Activated CD4-positive, alpha-beta T cell treated with anti-CD3 and anti-CD28 coated beads for 4 hours (primary cell): Measurements from ENCODE around the gene MDH2.
"Not testable (repeated sequence)": the region's sequence is repeated elsewhere in the genome, so short reads cannot be mapped to it uniquely, and the experiment has no call there.

ENCODE experiments used
- DNase-seq, 2 donors: peaks; one replicate each; pipeline ENCODE4 v3.0.0-alpha.2; 2020

The MDH2 gene

DNA sequence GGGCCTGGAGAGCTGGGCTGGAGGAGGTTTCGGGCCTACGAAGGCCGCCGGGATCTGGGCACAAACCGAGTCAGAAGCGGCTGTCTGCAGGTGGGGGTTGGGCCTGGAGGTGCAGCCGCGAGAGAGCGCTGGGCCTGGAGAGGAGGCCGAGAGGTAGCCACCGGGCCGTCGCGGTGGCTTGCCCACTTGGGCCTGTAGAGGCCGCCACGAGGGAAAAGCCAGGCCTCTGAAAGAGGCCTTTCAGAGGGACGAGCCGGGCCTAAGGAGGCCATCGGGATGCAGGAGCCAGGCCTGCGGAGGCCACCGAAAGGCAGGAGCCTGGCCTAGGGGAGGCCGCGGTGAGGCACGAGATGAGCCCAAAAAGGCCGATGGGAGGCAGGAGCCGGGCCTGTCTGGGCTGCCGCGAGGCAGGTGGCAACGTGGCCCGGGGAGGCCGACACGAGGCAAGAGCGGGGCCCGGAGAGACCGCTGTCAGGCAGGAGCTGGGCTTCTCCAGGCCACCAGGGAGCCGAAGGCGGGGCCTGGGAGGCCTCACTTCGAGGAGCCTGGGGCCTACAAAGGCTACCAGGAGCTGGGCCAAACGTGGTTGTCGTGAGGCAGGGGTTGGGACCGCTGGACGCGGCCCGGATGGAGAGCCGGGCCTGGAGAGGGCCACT is 25.6 kb downstream of the MDH2 start:
- no peak for DNase-seq

DNA sequence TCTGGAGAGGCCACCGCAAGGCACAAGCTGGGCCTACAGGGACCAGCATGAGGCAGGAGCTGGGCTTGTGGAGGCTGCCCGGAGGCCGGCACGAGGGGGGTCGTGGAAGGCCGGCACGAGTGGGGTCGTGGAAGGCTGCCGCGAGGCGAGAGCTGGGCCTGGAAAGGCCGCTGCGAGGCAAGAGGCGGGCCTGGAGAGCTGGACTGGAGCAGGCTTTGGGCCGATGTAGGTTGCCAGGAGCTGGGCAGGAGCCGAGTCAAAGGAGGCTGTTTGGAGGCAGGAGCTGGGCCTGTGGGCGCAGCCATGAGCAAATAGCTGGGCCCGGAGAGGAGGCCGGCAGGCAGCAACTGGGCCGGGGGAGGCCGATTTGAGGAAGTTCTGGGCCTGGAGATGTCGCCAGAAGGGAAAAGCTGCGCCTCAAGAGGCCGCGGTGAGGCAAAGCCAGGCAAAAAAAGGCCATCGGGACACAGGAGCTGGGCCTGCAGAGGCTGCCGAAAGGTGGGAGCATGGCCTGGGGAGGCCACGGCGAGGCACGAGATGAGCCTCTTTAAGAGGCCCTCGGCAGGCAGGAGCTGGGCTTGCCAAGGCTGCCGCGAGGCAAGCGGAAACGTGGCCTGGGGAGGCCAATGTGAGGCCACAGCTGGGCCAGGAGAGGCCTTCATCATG is 26.5 kb downstream of the MDH2 start:
- DNase-seq, result no peak

DNA sequence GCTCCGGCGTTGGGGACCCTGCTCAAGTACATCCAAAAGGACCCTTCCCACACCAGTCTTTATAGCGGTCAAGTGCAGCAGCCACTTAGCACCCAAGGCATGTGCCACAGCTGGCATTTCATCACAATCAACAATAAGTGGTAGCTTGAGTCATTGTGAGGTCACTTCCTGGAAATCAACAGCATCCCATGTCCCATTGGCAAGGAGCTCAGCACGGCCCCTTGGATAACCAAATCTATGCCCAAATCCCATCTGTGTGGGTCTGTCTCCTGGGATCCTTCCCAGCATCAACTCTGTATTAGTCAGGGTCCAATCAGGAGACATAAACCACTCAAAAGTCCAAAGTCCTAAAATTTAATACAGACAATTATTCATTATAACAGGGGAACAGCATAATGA is 27.1 kb downstream of the MDH2 start:
- no peak for DNase-seq

DNA sequence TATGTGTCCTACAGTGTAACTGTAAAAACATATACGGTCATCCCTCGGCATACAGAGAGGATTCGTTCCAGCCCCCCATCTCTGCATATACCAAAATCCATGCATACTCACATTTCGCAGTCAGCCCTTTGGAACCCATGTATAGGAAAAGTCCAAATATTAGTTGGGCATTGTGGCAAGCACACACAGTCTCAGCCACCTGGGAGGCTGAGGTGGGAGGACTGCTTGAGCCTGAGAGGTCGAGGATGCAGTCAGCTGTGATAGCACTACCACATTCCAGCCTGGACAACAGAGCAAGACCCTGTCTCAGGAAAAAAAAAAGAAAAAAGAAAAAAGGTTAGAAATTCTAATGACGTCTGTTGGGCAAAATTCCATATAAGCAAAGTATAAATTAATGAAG is 29.1 kb downstream of the MDH2 start:
- DNase-seq, result no peak

DNA sequence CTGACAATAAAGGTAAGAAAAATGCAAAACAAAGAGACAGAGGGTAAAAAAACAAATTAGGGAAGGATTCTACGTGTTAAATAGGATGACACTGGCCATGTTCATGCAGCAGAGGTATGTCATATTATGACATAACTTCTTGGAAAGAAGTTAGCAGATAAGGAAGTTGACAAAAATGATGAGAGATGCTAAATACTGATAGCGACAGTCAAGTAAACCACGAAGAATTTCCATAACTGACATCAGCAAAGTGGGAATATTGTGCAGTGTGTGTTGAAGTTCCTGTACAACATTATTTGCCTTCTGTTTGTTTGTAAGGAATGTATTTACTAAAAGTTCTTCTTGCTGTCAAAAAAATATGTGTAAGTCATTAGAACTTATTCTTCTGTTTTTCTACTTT is 29.5 kb downstream of the MDH2 start:
- DNase-seq, result no peak

DNA sequence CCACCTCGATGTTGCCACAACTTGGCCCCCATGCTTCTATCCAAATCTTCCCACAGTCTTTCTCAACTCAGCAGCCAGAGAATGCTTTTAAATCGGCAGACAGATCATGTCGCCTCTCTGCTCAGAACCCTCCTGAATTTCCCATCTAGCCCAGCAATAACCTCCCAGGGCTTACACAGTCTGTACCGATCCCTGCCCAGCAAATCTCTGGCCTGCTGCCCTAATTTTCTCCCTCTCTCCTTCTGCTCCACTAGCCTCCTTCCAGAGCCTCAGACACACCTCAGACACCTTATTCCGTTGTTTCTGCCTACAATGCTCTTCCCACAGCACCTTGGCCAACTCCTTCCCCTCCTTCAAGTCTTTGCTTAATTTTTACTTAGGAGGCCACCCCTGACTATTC is 32.3 kb downstream of the MDH2 start:
- no peak for DNase-seq

- not testable (repeated sequence) for DNase-seq
These were observed 36.2 kb downstream of the MDH2 start for GRCh38 chr7:76084115-76084514.

DNA sequence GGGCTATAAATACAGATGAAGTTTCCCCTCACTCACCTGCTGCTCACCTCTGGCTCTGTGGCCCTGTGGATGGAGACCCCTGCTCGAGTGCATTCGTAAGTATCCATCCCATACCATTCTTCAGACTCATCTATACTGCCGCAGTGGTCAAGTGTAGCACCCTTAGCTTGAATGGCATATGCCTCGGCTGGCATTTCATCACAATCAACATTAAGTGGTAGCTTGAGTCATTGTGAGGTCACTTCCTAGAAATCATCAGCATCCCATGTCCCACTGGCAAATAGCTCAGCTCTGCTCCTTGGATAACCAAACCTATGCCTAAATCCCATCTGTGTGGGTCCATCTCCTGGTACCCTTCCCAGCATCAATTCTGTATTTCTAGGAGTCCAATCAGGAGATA is 38.2 kb downstream of the MDH2 start:
- DNase-seq, result no peak

- DNase-seq, result not testable (repeated sequence)
These were observed 39.5 kb downstream of the MDH2 start for GRCh38 chr7:76087362-76087791.

GRCh38 chr7:76089865-76090475 is 42.1 kb downstream of the MDH2 start:
- DNase-seq, result no peak

DNA sequence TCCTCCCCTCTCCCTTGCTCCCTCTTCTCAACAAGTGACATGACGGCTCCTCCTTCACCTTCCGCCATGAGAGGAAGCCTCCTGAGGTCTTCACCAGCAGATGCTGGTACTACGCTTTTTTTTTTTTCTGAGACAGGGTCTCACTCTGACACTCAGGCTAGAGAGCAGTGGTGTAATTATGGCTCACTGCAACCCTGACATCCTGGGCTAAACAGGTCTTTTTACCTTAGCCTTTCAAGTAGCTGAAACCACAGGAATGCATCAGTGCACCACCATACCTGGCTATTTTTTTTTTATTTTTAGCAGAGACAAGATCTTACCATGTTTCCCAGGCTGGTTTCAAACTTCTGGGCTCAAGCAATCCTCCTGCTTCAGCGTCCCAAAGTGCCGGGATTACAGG is 43.6 kb downstream of the MDH2 start:
- no peak for DNase-seq

- DNase-seq, result not testable (repeated sequence)
These were observed 45.6 kb downstream of the MDH2 start for GRCh38 chr7:76093531-76093930.

- not testable (repeated sequence) for DNase-seq
These were observed 46.4 kb downstream of the MDH2 start for GRCh38 chr7:76094326-76094725.

GRCh38 chr7:76095908-76096307 is 48.0 kb downstream of the MDH2 start:
- no peak for DNase-seq

DNA sequence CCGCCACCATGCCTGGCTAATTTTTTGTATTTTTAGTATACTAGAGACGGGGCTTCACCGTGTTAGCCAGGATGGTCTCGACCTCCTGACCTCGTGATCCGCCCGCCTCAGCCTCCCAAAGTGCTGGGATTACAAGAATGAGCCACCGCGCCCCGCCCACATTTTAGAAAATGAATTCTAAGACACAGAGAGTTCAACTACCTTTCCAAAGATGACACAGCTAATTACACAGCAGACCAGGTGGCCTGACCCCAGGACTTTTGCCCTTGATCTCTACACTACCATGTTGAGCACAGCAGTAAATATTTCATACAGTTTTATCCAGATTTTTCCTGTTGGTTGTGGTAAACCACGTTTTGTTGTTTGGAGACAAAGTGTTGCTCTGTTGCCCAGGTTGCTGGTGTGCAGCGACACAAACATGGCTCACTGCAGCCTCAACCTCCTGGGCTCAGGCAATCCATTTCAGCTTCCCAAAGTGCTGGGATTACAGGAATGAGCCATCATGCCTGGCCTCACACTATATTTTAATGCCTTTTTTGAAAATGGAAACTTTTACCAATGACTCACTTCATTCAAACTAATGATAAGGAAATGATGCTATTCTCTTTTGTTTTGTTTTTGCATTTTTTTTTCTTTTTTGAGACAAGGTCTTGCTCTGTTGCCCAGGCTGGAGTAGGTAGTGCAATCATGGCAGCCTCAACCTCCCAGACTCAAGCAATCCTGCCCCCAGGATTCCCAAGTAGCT is 54.0 kb downstream of the MDH2 start:
- not testable (repeated sequence) for DNase-seq

GRCh38 chr7:76103788-76104187 is 55.9 kb downstream of the MDH2 start:
- DNase-seq, result not testable (repeated sequence)

- not testable (repeated sequence) for DNase-seq
These were observed 58.2 kb downstream of the MDH2 start for GRCh38 chr7:76106130-76106529.

DNA sequence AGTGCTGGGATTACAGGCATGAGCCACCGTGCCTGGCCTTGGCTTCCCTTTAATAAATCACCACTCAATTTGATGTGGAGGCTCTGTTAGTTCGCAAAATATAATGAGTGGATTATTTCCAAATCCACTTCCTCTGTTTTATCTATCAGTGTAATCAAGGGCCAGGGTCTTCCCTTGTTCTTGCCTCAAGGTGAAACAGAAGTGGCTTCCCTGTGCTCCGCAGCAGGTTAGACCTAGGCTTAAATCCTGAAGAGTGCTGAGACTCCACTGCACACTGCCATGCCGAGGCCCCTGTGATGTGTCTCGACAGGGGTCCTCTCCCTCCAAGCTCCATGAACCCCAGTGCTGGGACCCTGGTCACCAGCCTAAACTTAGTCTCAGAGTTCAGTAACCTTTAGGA is 59.0 kb downstream of the MDH2 start:
- no peak for DNase-seq

DNA sequence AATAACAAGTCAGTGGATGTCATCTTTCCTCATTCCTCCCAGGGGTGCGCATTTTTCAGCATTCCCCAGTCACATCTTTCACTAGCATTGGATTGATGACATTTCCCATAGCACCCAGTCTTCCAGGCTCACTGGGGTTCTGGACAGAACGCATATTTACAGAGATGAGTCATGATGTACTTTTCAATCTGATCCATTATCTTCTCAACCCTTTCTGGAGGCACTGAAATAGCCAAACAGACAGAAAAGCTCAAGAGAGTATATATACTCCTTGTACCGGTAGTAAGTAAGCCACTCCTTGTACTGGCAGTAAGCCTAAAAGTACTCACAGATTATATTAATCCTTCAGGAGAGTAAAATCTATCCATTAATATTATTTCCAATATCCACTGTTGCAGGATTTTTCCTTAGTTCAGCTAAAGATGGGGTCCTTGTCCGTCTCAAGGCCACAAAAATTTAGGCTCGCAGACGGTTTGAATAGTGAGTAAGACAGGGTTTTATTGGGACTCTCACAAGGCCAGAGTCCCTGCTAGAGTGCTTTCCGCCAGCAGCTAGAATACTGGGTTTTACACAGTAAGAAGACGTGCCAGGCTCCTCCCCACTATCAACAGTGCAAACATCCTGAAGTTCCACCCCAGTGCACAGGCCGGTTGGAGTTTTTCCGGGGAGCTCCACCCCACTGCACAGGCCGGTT is 60.8 kb downstream of the MDH2 start:
- no peak for DNase-seq

DNA sequence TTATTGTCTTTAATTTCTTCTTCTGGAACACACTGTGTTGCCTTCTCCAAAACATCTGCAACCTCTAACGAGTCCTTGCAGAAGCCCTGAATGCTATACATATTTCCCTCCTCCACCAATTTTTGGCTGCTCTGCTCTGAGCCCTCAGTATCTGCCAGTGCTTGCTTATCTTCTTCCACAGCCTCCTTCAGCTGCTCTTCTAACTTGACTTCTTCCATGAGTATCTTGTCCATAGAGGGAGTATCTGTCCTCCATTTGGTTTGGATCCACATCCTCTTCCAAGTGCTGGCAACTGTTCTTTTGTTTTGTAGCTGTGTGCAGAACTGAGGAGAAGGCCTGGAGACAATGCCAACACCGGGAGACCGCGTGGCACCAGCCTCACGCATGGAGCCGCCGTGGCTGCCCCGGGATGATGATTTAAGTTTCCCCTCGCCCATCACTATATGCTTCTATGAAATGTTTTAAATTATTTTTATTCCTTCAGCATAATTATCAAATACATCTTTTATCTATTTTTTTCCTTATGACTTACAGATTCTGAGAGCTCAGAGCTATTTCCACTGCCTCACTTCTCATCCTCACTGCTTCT is 65.2 kb downstream of the MDH2 start:
- not testable (repeated sequence) for DNase-seq

GRCh38 chr7:76114742-76115141 is 66.8 kb downstream of the MDH2 start:
- not testable (repeated sequence) for DNase-seq
